ENCODE data around the gene DIAPH3.

Gene DIAPH3

GRCh38 chr13:59991395-59991794 lies 172.3 kb downstream of the DIAPH3 start:
- POLR2A ChIA-PET = no interaction called here
- CTCF ChIA-PET = interaction anchor here (0.5 to 2.0 kb wide), 2 partner anchors 11 to 379 kb away, joined by 3 to 5 read pairs; no protein-coding TSS in a partner anchor
- TF ChIP-seq CTCF (IDR thresholded peaks at IDR 0.05; ENCODE audit: control extremely low read depth, extremely low read depth, low read depth, missing control alignments) = no peak

GRCh38 chr13:59982631-59983382 lies 180.9 kb downstream of the DIAPH3 start:
- no peak for TF ChIP-seq CTCF (IDR thresholded peaks at IDR 0.05; ENCODE audit: control extremely low read depth, extremely low read depth, low read depth, missing control alignments)
- CTCF ChIA-PET = no interaction called here
- no peak for DNase-seq (ENCODE audit: extremely low spot score)
- POLR2A ChIA-PET = no interaction called here

More at GRCh38 chr13:59991395-59991794, 172.3 kb downstream of the DIAPH3 start:
- DNase-seq (ENCODE audit: extremely low spot score) = no peak

GRCh38 chr13:59979589-59979988 lies 184.1 kb downstream of the DIAPH3 start:
- ChIA-PET POLR2A (no interaction called here), CTCF (interaction anchor here (1.7 kb wide), 1 partner anchor 9 kb away, joined by 4 read pairs; no protein-coding TSS in a partner anchor)
- no peak for TF ChIP-seq CTCF (IDR thresholded peaks at IDR 0.05; ENCODE audit: control extremely low read depth, extremely low read depth, low read depth, missing control alignments)
- no peak for DNase-seq (ENCODE audit: extremely low spot score)

GRCh38 chr13:59978862-59979261 lies 184.9 kb downstream of the DIAPH3 start:
- TF ChIP-seq CTCF (IDR thresholded peaks at IDR 0.05; ENCODE audit: control extremely low read depth, extremely low read depth, low read depth, missing control alignments) = no peak
- CTCF ChIA-PET = interaction anchor here (1.7 to 3.9 kb wide), 2 partner anchors 8 to 16 kb away, joined by 4 to 10 read pairs; no protein-coding TSS in a partner anchor
- POLR2A ChIA-PET = no interaction called here
- no peak for DNase-seq (ENCODE audit: extremely low spot score)

- no peak for TF ChIP-seq CTCF (IDR thresholded peaks at IDR 0.05; ENCODE audit: control extremely low read depth, extremely low read depth, low read depth, missing control alignments)
- CTCF ChIA-PET = interaction anchor here (1.9 to 3.9 kb wide), 2 partner anchors 11 to 14 kb away, joined by 5 to 10 read pairs; no protein-coding TSS in a partner anchor
- POLR2A ChIA-PET = no interaction called here
- DNase-seq (ENCODE audit: extremely low spot score) = no peak
These were observed 186.9 kb downstream of the DIAPH3 start for GRCh38 chr13:59976856-59977255.

- no peak for DNase-seq (ENCODE audit: extremely low spot score)
- ChIA-PET POLR2A (no interaction called here), CTCF (interaction anchor here (1.0 to 3.9 kb wide), 2 partner anchors 13 to 189 kb away, joined by 3 to 10 read pairs; no protein-coding TSS in a partner anchor)
- no peak for TF ChIP-seq CTCF (IDR thresholded peaks at IDR 0.05; ENCODE audit: control extremely low read depth, extremely low read depth, low read depth, missing control alignments)
These were observed 187.8 kb downstream of the DIAPH3 start for GRCh38 chr13:59975807-59976435.

Data from GM10248 (cell line).